ENCODE data around the gene SHISA6.

- TF ChIP-seq TAF1 (IDR thresholded peaks at IDR 0.05; ENCODE audit: borderline replicate concordance, insufficient read depth, low read length), result no peak
- TF ChIP-seq POLR2AphosphoS5 (IDR thresholded peaks at IDR 0.05; ENCODE audit: low read depth, low read length), result no peak
- TF ChIP-seq REST (IDR thresholded peaks at IDR 0.05; ENCODE audit: insufficient read depth in 1 of 2, low read depth in 2 of 2, low read length in 2 of 2), result no peak
- no peak for TF ChIP-seq SIN3A (IDR thresholded peaks at IDR 0.05; ENCODE audit: borderline replicate concordance, insufficient read depth, low read length)
- TF ChIP-seq FOXP2 (optimal IDR thresholded peaks at IDR 0.05; ENCODE audit: borderline replicate concordance, extremely low read depth, extremely low read length, insufficient read depth), result no peak
These were observed 57.4 kb downstream of the SHISA6 start for GRCh38 chr17:11298401-11298800.

Data from PFSK-1 (cell line).